Peyer's patch (tissue), 4 donors: ENCODE data around the gene SKOR1. TPM values are rescaled to one million over a fixed set of nuclear protein-coding genes. Genes with fewer than 3 reads are reported as not detected.

Experiments
- DNase-seq, 3 donors: peaks; one replicate each; pipeline ENCODE4 v3.0.0-alpha.2; 2017 to 2019
- H3K27ac ChIP-seq, 4 donors: fragments of 200-600 bp; sonication (generic); one replicate each; pipeline ENCODE4 v1.5.1; 2016 to 2019
- H3K27me3 ChIP-seq, 2 donors: fragments of 200-600 bp; sonication (generic); one replicate each; pipeline ENCODE4 v1.5.1; 2019
- H3K36me3 ChIP-seq, 3 donors: fragments of 200-600 bp; sonication (generic); one replicate each; pipeline ENCODE4 v1.5.1; 2016 to 2019
- H3K4me1 ChIP-seq, 4 donors: fragments of 200-600 bp; sonication (generic); one replicate each; pipeline ENCODE4 v1.5.1; 2016 to 2019
- H3K4me3 ChIP-seq, 4 donors: fragments of 200-600 bp; sonication (generic); 1 replicate in 3 of 4; 2 replicates in 1 of 4; pipeline ENCODE4 v1.5.1; 2016 to 2019; ENCODE audit warnings: mild to moderate bottlenecking in 1 of 4
- H3K9me3 ChIP-seq, 4 donors: fragments of 200-600 bp; sonication (generic); one replicate each; pipeline ENCODE4 v1.5.1; 2016 to 2019; ENCODE audit warnings: mild to moderate bottlenecking in 1 of 4
- POLR2A ChIP-seq, 2 donors: fragments of 450-650 bp; IDR thresholded peaks; one replicate each; pipeline ENCODE4 v1.5.1; 2017; ENCODE audit warnings: antibody characterized with exemption in 2 of 2, mild to moderate bottlenecking in 2 of 2, moderate library complexity in 2 of 2
- total RNA-seq, 4 donors: library from RNA; depleted of rRNA; stranded (reverse); fragments of >200 nt; gene quantifications; one replicate each; pipeline ENCODE4 v1.1.0, GENCODE V29; 2016
- TF ChIP-seq, protein P1 (sequence below), 6 experiments: fragments of 450-650 bp in 4 of 6; fragments of 200-600 bp in 2 of 6; sonication (generic) in 1 of 6; IDR thresholded peaks; one replicate each; pipeline ENCODE4 v1.5.1; 2017 to 2019; ENCODE audit warnings: antibody characterized with exemption in 6 of 6, mild to moderate bottlenecking in 3 of 6, moderate library complexity in 1 of 6

The SKOR1 gene
- total RNA-seq, 4 donors from 2014 or later, result 1.2 to 5.0 (median 1.6) TPM

DNA sequence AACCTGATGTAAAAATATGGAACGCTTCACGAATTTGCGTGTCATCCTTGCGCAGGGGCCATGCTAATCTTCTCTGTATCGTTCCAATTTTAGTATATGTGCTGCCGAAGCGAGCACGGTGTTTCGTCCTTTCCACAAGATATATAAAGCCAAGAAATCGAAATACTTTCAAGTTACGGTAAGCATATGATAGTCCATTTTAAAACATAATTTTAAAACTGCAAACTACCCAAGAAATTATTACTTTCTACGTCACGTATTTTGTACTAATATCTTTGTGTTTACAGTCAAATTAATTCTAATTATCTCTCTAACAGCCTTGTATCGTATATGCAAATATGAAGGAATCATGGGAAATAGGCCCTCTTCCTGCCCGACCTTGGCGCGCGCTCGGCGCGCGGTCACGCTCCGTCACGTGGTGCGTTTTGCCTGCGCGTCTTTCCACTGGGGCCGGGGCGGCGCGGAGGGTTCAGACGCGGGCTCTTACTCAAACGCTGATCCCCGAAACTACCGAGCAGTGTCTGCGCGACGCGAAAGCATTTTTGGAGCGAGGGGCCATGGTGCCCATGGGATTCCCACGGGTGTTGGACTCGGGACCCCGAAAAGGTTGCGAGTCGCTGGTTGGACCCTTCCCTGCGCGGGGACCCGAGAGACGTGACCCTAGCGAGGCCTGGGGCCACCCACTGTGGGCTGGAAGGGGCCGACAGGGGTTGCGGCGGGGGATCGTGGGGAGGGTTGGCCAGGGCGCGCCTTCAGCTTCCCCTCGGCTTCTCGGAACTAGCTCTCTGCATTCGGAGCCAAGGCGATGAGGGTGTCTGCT lies 14.8 kb downstream of the SKOR1 start, which contains the start of gene RNU6-1:
RNU6-1 (minus strand) TSS at position 117 of the 820 bp plus-strand sequence.
- no peaks in the 10 kb centered on the region for H3K36me3 ChIP-seq
- H3K4me3 ChIP-seq, result peak within 1 kb of the TSS; percentile 69 to 95 (median 86)
- DNase-seq, result peak; percentile 92 to 98 (median 96)
- H3K27me3 ChIP-seq, result peaks cover 0 to 9% of the 10 kb centered on the region in 2 donors
- TF ChIP-seq, protein P1, sequence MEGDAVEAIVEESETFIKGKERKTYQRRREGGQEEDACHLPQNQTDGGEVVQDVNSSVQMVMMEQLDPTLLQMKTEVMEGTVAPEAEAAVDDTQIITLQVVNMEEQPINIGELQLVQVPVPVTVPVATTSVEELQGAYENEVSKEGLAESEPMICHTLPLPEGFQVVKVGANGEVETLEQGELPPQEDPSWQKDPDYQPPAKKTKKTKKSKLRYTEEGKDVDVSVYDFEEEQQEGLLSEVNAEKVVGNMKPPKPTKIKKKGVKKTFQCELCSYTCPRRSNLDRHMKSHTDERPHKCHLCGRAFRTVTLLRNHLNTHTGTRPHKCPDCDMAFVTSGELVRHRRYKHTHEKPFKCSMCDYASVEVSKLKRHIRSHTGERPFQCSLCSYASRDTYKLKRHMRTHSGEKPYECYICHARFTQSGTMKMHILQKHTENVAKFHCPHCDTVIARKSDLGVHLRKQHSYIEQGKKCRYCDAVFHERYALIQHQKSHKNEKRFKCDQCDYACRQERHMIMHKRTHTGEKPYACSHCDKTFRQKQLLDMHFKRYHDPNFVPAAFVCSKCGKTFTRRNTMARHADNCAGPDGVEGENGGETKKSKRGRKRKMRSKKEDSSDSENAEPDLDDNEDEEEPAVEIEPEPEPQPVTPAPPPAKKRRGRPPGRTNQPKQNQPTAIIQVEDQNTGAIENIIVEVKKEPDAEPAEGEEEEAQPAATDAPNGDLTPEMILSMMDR (IDR thresholded peaks at IDR 0.05), result peak in 1 of 6 experiments; percentile 5
- peak; percentile 61 to 73 for TF ChIP-seq POLR2A (IDR thresholded peaks at IDR 0.05)
- H3K27ac ChIP-seq, result peak within 1 kb of the TSS; percentile 93 to 99 (median 96)
- peaks cover 0 to 29% (median 12%) of the 10 kb centered on the region in 4 donors for H3K4me1 ChIP-seq
- H3K9me3 ChIP-seq, result no peaks in the 10 kb centered on the region

DNA sequence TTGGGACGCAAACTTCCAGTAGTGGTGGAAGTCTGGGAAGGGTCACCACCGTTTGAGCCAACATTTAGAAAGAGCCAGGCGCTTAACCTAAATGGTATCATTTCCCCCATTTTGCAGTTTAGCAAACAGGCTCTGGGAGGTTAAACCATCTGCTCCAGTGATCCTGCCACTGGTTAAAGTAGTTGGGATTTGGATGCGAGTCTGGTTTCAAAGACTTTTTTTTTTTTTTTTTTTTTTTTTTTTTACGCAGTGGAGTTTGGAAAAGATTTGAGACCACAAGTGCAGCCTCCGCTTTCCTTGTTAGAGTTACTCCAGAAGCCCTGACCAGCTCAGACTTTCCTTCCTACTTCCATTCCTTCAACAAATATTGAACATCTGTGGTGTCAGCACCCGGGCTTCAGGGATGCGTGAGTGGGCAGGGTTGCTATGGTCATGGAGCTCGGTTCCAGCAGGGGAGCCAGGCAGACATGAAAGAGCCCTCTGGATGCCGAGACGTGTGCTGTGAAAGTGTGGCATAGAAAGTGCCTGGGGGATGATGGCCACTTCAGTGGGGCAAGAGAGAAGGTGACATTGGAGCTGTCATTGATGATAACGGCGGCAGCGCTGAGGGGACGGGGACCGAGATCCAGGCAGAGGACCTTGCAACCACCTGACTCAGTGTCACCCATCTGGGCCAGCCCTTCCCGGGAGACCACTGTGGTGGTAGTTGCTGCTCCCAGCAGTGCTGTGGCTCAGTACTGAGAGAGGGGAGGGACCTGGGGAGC lies 15.6 kb downstream of the SKOR1 start:
- H3K4me3 ChIP-seq, result peak overlapping the region; percentile 69 to 95 (median 86)
- peak overlapping the region; percentile 93 to 99 (median 96) for H3K27ac ChIP-seq
- H3K27me3 ChIP-seq, result peaks cover 0 to 1% of the 10 kb centered on the region in 2 donors
- TF ChIP-seq POLR2A (IDR thresholded peaks at IDR 0.05), result no peak
- TF ChIP-seq, protein P1 (IDR thresholded peaks at IDR 0.05), result no peak
- H3K9me3 ChIP-seq, result no peaks in the 10 kb centered on the region
- DNase-seq, result peak in 1 of 3 donors; percentile 56
- no peaks in the 10 kb centered on the region for H3K36me3 ChIP-seq
- H3K4me1 ChIP-seq, result peaks cover 0 to 21% (median 4%) of the 10 kb centered on the region in 4 donors

DNA sequence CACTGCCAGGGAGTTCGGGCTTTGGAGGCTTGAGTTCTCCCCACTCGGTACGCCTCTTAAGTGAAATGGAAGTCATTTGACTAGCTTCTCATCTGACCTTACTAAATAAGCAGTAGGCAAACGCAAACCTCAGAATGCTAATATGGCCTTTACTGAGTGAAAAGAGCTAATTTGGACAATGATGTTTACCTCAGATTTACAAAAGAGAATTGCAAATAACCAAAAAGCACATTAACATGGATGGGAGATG lies 16.1 kb downstream of the SKOR1 start:
- TF ChIP-seq POLR2A (IDR thresholded peaks at IDR 0.05), result no peak
- TF ChIP-seq, protein P1 (IDR thresholded peaks at IDR 0.05), result no peak
- peak overlapping the region in 3 of 4 donors; percentile 69 to 95 (median 84) for H3K4me3 ChIP-seq
- no peaks in the 10 kb centered on the region for H3K27me3 ChIP-seq
- no peaks in the 10 kb centered on the region for H3K9me3 ChIP-seq
- peaks cover 0 to 18% (median 3%) of the 10 kb centered on the region in 4 donors for H3K4me1 ChIP-seq
- no peaks in the 10 kb centered on the region for H3K36me3 ChIP-seq
- H3K27ac ChIP-seq, result peak overlapping the region; percentile 42 to 99 (median 96)
- DNase-seq, result no peak

DNA sequence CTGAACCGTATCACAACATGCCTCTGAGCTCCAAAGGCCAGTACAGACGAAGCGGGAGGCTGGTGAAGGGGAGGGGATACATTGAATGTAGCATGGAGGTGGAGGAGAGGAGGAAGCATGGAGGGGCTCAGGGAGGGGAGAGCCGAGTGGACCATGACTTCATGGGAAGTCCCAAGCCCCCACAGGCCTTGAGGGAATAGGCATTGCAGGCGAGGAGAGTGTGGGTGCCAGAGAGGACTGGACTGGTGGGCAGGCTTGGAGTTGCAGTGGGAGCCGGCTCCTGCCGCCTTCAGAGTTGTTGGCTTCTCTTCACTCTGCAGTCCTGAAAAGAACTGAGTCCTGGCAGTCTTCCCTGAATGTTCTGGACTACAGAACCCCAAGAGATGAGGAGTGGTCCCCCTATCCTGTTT lies 17.8 kb downstream of the SKOR1 start:
- TF ChIP-seq POLR2A (IDR thresholded peaks at IDR 0.05), result no peak
- TF ChIP-seq, protein P1 (IDR thresholded peaks at IDR 0.05), result no peak
- H3K27ac ChIP-seq, result no peak overlapping the region
- peaks cover 0 to 18% (median 3%) of the 10 kb centered on the region in 4 donors for H3K4me1 ChIP-seq
- no peak overlapping the region for H3K4me3 ChIP-seq
- no peaks in the 10 kb centered on the region for H3K27me3 ChIP-seq
- H3K36me3 ChIP-seq, result no peaks in the 10 kb centered on the region
- H3K9me3 ChIP-seq, result no peaks in the 10 kb centered on the region
- no peak for DNase-seq

DNA sequence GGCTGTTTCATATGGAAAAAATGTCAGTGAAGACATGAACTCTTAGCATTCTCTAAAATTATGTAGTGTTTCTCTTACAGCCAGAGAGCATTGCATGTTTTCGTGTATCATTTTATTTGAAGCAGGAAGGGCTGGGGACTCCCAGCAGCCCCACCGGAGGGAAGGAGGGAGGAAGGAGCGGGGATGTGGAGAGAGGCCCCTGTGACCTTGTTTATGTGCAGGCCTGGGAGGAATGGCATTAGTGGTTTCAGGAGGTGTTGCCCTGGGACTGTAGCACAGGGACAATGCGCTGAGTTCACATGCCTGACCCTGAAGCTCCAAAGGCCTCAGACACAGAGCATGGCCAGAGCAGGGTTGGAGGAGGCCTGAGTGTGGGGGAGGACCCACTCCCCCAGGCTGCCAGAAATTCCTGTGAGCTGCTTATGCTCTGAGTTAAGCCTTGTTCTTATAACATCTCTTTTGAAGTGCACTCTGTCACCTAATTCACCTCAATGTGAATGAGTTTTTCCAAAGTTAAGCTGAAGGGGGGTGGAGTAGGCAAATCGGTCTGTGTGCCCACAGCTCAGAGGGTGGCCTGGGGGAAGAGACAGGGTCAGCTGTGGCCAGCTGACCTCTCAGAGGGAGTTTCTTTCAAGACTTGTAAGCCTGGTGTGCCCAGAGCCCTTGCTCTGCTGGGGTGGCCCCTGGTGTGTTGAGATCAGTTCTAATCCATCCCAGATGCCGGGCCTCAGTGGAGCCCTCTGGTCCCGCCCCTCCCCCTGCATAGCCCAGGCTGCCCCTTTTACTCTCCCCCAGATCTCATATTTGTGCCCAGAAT lies 18.5 kb downstream of the SKOR1 start:
- no peak for DNase-seq
- Histone ChIP-seq H3K27me3 (no peaks in the 10 kb centered on the region), H3K27ac (no peak overlapping the region), H3K36me3 (no peaks in the 10 kb centered on the region), H3K9me3 (no peaks in the 10 kb centered on the region), H3K4me3 (no peak overlapping the region), H3K4me1 (peaks cover 0 to 12% (median 2%) of the 10 kb centered on the region in 4 donors)
- no peak for TF ChIP-seq POLR2A (IDR thresholded peaks at IDR 0.05)
- TF ChIP-seq, protein P1 (IDR thresholded peaks at IDR 0.05), result no peak
